H54 (cell line): ENCODE data around the gene DTWD1.
A peak's percentile ranks its signal among the peaks of the same experiment; 100 is the strongest.
"Not testable (repeated sequence)": the region's sequence is repeated elsewhere in the genome, so short reads cannot be mapped to it uniquely, and the experiment has no call there.

Experiments used
- DNase-seq: peaks from one replicate; pipeline ENCODE4 v3.0.0; 2011; ENCODE audit warnings: low spot score, mixed read lengths; ENCODE audit not compliant: insufficient read length
- FAIRE-seq: peaks from 3 replicates; lab custom pipeline; 2011; peaks lifted over from hg19 to GRCh38; lab: Jason Lieb, UNC
- POLR2A ChIP-seq: IDR thresholded peaks from 2 replicates; pipeline ENCODE4 v1.6.1; 2011; ENCODE audit warnings: low read depth, mild to moderate bottlenecking, low read length

The DTWD1 gene

GRCh38 chr15:49620658-49621368, at the start of gene DTWD1, which contains the start of gene FAM227B:
TSS of gene DTWD1 (plus strand) at chr15:49621048. CDS start at chr15:49625168, 4,120 bp downstream.
TSS of gene FAM227B (minus strand) at chr15:49620818. CDS start at chr15:49615171, 5,647 bp downstream.
- DNase-seq: peak; percentile 66
- peak; percentile 92 for TF ChIP-seq POLR2A
- FAIRE-seq: peak; percentile 96

GRCh38 chr15:49573421-49573820, 47.4 kb upstream of the DTWD1 start:
- DNase-seq (no peak), FAIRE-seq (no peak)
- no peak for TF ChIP-seq POLR2A

- FAIRE-seq (no peak), DNase-seq (no peak)
- TF ChIP-seq POLR2A: no peak
Observed at GRCh38 chr15:49589030-49589429, 31.8 kb upstream of the DTWD1 start.

- FAIRE-seq, DNase-seq: not testable (repeated sequence)
Observed at GRCh38 chr15:49592829-49593316, 28.0 kb upstream of the DTWD1 start.

- FAIRE-seq: no peak
- DNase-seq: no peak
Observed at GRCh38 chr15:49604625-49605409, 16.0 kb upstream of the DTWD1 start.

GRCh38 chr15:49605588-49605987, 15.3 kb upstream of the DTWD1 start:
- FAIRE-seq: no peak
- no peak for TF ChIP-seq POLR2A
- DNase-seq: no peak

More at GRCh38 chr15:49604625-49605409, 16.0 kb upstream of the DTWD1 start:
- TF ChIP-seq POLR2A: no peak

GRCh38 chr15:49606594-49606993, 14.3 kb upstream of the DTWD1 start:
- FAIRE-seq: no peak
- no peak for TF ChIP-seq POLR2A
- no peak for DNase-seq

GRCh38 chr15:49610157-49610918, 10.5 kb upstream of the DTWD1 start:
- TF ChIP-seq POLR2A: no peak
- FAIRE-seq (no peak), DNase-seq (no peak)

GRCh38 chr15:49612240-49612639, 8.6 kb upstream of the DTWD1 start:
- not testable (repeated sequence) for FAIRE-seq, DNase-seq

- no peak for FAIRE-seq
- DNase-seq: no peak
- TF ChIP-seq POLR2A: no peak
Observed at GRCh38 chr15:49619226-49619625, 1.6 kb upstream of the DTWD1 start.

GRCh38 chr15:49620199-49620598, 649 bp upstream of the DTWD1 start:
- FAIRE-seq (no peak), DNase-seq (no peak)
- TF ChIP-seq POLR2A: no peak

GRCh38 chr15:49621401-49621811, 558 bp downstream of the DTWD1 start:
- no peak for DNase-seq
- no peak for FAIRE-seq
- TF ChIP-seq POLR2A: no peak

GRCh38 chr15:49621887-49622286, 1.0 kb downstream of the DTWD1 start:
- FAIRE-seq (no peak), DNase-seq (no peak)
- no peak for TF ChIP-seq POLR2A

GRCh38 chr15:49622561-49622960, 1.7 kb downstream of the DTWD1 start:
- DNase-seq: no peak
- FAIRE-seq: no peak
- TF ChIP-seq POLR2A: no peak
